OCI-LY7 (cell line): ENCODE data around the gene ARID5A. TPM values are rescaled to one million over a fixed set of nuclear protein-coding genes. Genes with fewer than 3 reads are reported as not detected.
"Not testable (repeated sequence)": the region's sequence is repeated elsewhere in the genome, so short reads cannot be mapped to it uniquely, and the experiment has no call there.

Experiments
- BruUV-seq: library from RNA; stranded (reverse); fragments of 400-500 nt; replicated peaks from 2 replicates; lab custom pipeline; 2021; lab: Mats Ljungman, UMichigan
- CTCF ChIA-PET: fragments of 300-600 bp; sonication (Branson Sonifier 250); formaldehyde crosslinking; loops from one replicate; lab custom pipeline; 2022; ENCODE audit warnings: antibody characterized with exemption; ENCODE audit not compliant: unreplicated experiment; lab: Charles Lee
- POLR2A ChIA-PET: fragments of 300-600 bp; sonication (Branson Sonifier 250); formaldehyde crosslinking; loops from one replicate; lab custom pipeline; 2022; ENCODE audit warnings: antibody characterized with exemption; lab: Charles Lee
- DNase-seq: peaks from one replicate; pipeline ENCODE4 v3.0.0-alpha.2; 2015; ENCODE audit warnings: low spot score
- H2AFZ ChIP-seq: fragments of 200-600 bp; sonication (generic), shearing (Covaris generic); 2 replicates; pipeline ENCODE4 v1.6.1; 2014; ENCODE audit warnings: mild to moderate bottlenecking, antibody characterized with exemption, low read length, moderate library complexity
- H3K27ac ChIP-seq: fragments of 200-600 bp; sonication (generic); 2 replicates; pipeline ENCODE4 v1.5.1; 2014; ENCODE audit warnings: mixed run types, low read depth, mild to moderate bottlenecking, moderate library complexity, low read length, inconsistent platforms; ENCODE audit not compliant: poor library complexity, severe bottlenecking
- H3K36me3 ChIP-seq: fragments of 200-600 bp; sonication (generic); 2 replicates; pipeline ENCODE4 v1.6.1; 2014; ENCODE audit warnings: mild to moderate bottlenecking, antibody characterized with exemption, low read length, moderate library complexity, mixed read lengths; ENCODE audit not compliant: insufficient read depth
- H3K4me1 ChIP-seq: fragments of 200-600 bp; sonication (generic); 2 replicates; pipeline ENCODE4 v1.5.1; 2014; ENCODE audit warnings: mild to moderate bottlenecking, low read length; ENCODE audit not compliant: insufficient read depth, poor library complexity, severe bottlenecking
- H3K4me2 ChIP-seq: fragments of 200-600 bp; sonication (generic); 2 replicates; pipeline ENCODE4 v1.6.1; 2014; ENCODE audit warnings: mild to moderate bottlenecking, low read length
- H3K4me3 ChIP-seq: fragments of 200-600 bp; sonication (generic); 2 replicates; pipeline ENCODE4 v1.5.1; 2014; ENCODE audit warnings: mild to moderate bottlenecking, low read depth, low read length; ENCODE audit not compliant: poor library complexity, severe bottlenecking
- H3K79me2 ChIP-seq: fragments of 200-600 bp; sonication (generic); 2 replicates; pipeline ENCODE4 v1.6.1; 2016; ENCODE audit warnings: low read depth, mild to moderate bottlenecking, low read length, moderate library complexity, mixed read lengths; ENCODE audit not compliant: insufficient read depth
- H3K9me2 ChIP-seq: fragments of 200-600 bp; sonication (generic); 2 replicates; pipeline ENCODE4 v1.6.1; 2016; ENCODE audit warnings: mild to moderate bottlenecking, low read length, mixed read lengths; ENCODE audit not compliant: insufficient read depth
- H3K9me3 ChIP-seq: fragments of 200-600 bp; sonication (generic); 2 replicates; pipeline ENCODE4 v1.6.1; 2014; ENCODE audit warnings: mild to moderate bottlenecking, mixed run types, low read length, mixed read lengths
- H4K20me1 ChIP-seq: fragments of 200-600 bp; sonication (generic); 2 replicates; pipeline ENCODE4 v1.6.1; 2014; ENCODE audit warnings: mild to moderate bottlenecking, antibody characterized with exemption, low read length, moderate library complexity, mixed read lengths; ENCODE audit not compliant: insufficient read depth
- EZH2phosphoT487 ChIP-seq: fragments of 200-600 bp; sonication (generic); IDR thresholded peaks from 2 replicates; pipeline ENCODE4 v1.6.1; 2018; ENCODE audit warnings: low read depth, borderline replicate concordance, mild to moderate bottlenecking, mixed run types, antibody characterized with exemption, low read length, moderate library complexity, mixed read lengths
- intact Hi-C: fragments of 100-400 bp; cut with micrococcal nuclease; formaldehyde crosslinking; loops from one replicate; pipeline ENCODE4 v1.10.0; 2022; ENCODE audit not compliant: unreplicated experiment
- total RNA-seq, 2 experiments: library from RNA; depleted of rRNA in 1 of 2; stranded (reverse); fragments of >200 nt in 1 of 2; shearing (Covaris generic) in 1 of 2; gene quantifications; 2 replicates each; pipeline ENCODE4 v1.2.3, GENCODE V29; 2014 to 2022
- TF ChIP-seq, protein P1 (sequence below): fragments of 200-600 bp; sonication (generic); conservative IDR thresholded peaks from 2 replicates; pipeline ENCODE4 v1.5.1; 2014; ENCODE audit warnings: mild to moderate bottlenecking, antibody characterized with exemption, low read length, moderate library complexity, mixed read lengths

Gene ARID5A
- total RNA-seq, 2 experiments from 2014 or later: 4.4 to 6.0 TPM

- POLR2A ChIA-PET: no interaction called here
- Histone ChIP-seq H3K79me2 (no peaks in the 10 kb centered on the region), H3K36me3 (no peaks in the 10 kb centered on the region), H2AFZ (no peak overlapping the region), H3K4me2 (no peak overlapping the region), H3K4me3 (no peak overlapping the region), H3K9me2 (no peaks in the 10 kb centered on the region), H3K9me3 (no peaks in the 10 kb centered on the region), H3K27ac (no peak overlapping the region), H4K20me1 (no peaks in the 10 kb centered on the region), H3K4me1 (no peaks in the 10 kb centered on the region)
- CTCF ChIA-PET: interaction anchor here (0.5 kb wide), 1 partner anchor 30 kb away, joined by 3 read pairs; no protein-coding TSS in a partner anchor
- BruUV-seq: no TSS peak
- intact Hi-C loops: loop anchor here (2.0 kb wide), 1 partner anchor 148 kb away; no protein-coding TSS in a partner anchor
- no peak for TF ChIP-seq EZH2phosphoT487
- TF ChIP-seq, protein P1, sequence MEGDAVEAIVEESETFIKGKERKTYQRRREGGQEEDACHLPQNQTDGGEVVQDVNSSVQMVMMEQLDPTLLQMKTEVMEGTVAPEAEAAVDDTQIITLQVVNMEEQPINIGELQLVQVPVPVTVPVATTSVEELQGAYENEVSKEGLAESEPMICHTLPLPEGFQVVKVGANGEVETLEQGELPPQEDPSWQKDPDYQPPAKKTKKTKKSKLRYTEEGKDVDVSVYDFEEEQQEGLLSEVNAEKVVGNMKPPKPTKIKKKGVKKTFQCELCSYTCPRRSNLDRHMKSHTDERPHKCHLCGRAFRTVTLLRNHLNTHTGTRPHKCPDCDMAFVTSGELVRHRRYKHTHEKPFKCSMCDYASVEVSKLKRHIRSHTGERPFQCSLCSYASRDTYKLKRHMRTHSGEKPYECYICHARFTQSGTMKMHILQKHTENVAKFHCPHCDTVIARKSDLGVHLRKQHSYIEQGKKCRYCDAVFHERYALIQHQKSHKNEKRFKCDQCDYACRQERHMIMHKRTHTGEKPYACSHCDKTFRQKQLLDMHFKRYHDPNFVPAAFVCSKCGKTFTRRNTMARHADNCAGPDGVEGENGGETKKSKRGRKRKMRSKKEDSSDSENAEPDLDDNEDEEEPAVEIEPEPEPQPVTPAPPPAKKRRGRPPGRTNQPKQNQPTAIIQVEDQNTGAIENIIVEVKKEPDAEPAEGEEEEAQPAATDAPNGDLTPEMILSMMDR: no peak
- no peak for DNase-seq
These were observed 18.6 kb downstream of the ARID5A start for GRCh38 chr2:96555146-96555610.

- TF ChIP-seq, protein P1: no peak
- TF ChIP-seq EZH2phosphoT487: no peak
- no peaks in the 10 kb centered on the region for H4K20me1 ChIP-seq
- no TSS peak for BruUV-seq
- DNase-seq: no peak
- H3K4me2 ChIP-seq: no peak overlapping the region
- H3K27ac ChIP-seq: no peak overlapping the region
- H3K4me3 ChIP-seq: no peak overlapping the region
- H3K36me3 ChIP-seq: no peaks in the 10 kb centered on the region
- no peaks in the 10 kb centered on the region for H3K9me3 ChIP-seq
- H2AFZ ChIP-seq: no peak overlapping the region
- H3K4me1 ChIP-seq: no peaks in the 10 kb centered on the region
- H3K9me2 ChIP-seq: no peaks in the 10 kb centered on the region
- POLR2A ChIA-PET: no interaction called here
- no peaks in the 10 kb centered on the region for H3K79me2 ChIP-seq
- intact Hi-C loops: no loop called here
- CTCF ChIA-PET: no interaction called here
These were observed 20.1 kb downstream of the ARID5A start for GRCh38 chr2:96556441-96557330.

- CTCF ChIA-PET, POLR2A ChIA-PET, H4K20me1 ChIP-seq, DNase-seq, H3K27ac ChIP-seq, H3K9me3 ChIP-seq, BruUV-seq, H3K36me3 ChIP-seq, H3K4me1 ChIP-seq, H3K4me2 ChIP-seq, H2AFZ ChIP-seq, H3K9me2 ChIP-seq, intact Hi-C loops, H3K4me3 ChIP-seq, H3K79me2 ChIP-seq: not testable (repeated sequence)
These were observed 20.9 kb downstream of the ARID5A start for GRCh38 chr2:96557421-96557820.
